GDM1 (cell line): ENCODE results near the gene ZC4H2.
"Not testable (repeated sequence)": the region's sequence is repeated elsewhere in the genome, so short reads cannot be mapped to it uniquely, and the experiment has no call there.

ENCODE experiments used
- DNase-seq: peaks from one replicate; lab custom pipeline; 2025; lab: John Stamatoyannopoulos, UW

Gene ZC4H2

GRCh38 chrX:64975989-64976672 is at the start of gene ZC4H2:
TSS of gene ZC4H2 (minus strand) at chrX:64976450. CDS start at chrX:64976377, 73 bp downstream.
- peak; percentile 56 for DNase-seq

DNA sequence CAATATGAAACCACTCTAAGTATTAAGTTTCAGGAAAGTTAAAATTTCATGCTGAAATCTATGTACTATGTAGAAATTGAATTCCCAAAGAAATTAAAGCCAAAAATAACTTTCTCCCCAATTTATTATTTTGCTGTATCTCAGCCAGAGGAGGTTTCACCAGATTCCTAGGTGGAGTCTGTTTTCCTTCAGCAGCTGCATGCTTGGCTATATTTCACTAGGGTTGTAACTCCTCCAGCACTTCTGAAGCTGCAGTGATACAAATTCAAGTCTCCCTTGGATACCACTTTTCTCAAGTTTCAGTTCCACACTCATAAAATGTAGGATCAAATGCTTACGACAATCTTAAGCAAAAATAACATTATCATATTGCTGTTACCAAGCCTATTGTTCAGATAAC is 41.2 kb upstream of the ZC4H2 start:
- DNase-seq = no peak

- no peak for DNase-seq
Measured at GRCh38 chrX:65014230-65014629, 38.0 kb upstream of the ZC4H2 start.

GRCh38 chrX:65009459-65009858 is 33.2 kb upstream of the ZC4H2 start:
- no peak for DNase-seq

DNA sequence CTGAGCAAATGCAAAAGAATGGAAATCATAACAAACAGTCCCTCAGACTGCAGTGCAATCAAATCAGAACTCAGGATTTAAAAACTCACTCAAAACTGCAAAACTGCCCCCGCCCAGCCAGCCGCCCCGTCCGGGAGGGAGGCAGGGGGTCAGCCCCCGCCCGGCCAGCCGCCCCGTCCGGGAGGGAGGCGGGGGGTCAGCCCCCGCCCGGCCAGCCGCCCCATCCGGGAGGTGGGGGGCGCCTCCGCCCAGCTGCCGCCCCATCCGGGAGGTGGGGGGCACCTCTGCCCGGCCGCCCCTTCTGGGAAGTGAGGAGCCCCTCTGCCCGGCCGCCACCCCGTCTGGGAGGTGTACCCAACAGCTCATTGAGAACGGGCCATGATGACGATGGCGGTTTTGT is 26.0 kb upstream of the ZC4H2 start:
- DNase-seq = not testable (repeated sequence)

- no peak for DNase-seq
Measured at GRCh38 chrX:64996805-64997204, 20.6 kb upstream of the ZC4H2 start.

DNA sequence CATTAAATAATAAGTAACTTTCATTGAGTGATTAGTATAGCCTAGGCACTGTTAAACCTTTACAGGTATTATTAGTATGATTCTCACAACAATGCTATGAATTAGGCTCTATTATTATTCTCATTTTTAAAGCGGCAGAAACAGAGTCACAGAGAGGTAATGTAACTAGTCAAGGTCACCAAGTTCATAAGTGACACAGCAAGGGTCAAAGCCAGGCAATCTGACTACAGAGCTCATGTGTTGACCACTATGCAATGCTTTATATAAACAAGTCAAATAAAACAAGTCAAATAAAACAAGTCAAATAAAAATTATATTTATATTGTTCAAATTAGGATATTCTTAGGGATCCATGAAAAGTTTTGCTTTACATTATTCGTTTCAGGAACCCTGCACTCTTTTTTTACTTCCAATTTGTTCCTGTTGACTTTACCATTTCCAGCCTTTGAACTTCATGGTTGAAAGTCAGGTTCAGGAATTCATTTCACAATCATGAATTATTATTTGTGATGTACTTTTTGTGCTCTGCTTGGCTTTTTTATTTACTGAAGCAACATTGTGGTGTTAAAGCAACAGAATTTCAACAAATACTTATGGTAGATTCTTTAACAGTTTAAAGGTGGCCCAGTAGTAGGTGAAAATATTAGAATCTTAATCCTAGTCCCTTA is 18.0 kb upstream of the ZC4H2 start:
- no peak for DNase-seq

DNA sequence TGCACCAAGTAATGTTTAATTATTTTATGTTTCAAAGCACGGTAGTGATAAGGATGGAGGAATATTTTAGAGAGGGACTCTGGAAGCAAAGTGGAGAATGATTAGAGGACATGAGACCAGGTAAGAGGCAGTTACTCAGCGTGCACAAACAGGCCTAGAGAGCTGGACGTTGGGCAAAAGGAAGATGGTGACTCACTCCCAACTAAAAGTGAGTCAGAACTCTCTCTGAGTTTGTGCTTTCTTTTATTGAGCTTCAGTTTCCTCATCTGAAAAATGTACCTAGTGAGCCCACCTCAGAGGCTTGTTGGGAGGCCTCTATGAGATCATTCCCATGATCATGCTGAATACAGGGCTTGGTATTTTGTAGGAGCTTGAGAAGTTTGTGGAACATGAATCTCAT is 1.6 kb upstream of the ZC4H2 start:
- no peak for DNase-seq

GRCh38 chrX:64977051-64977450 is 801 bp upstream of the ZC4H2 start:
- no peak for DNase-seq

GRCh38 chrX:64976673-64977040 is 407 bp upstream of the ZC4H2 start:
- no peak for DNase-seq

DNA sequence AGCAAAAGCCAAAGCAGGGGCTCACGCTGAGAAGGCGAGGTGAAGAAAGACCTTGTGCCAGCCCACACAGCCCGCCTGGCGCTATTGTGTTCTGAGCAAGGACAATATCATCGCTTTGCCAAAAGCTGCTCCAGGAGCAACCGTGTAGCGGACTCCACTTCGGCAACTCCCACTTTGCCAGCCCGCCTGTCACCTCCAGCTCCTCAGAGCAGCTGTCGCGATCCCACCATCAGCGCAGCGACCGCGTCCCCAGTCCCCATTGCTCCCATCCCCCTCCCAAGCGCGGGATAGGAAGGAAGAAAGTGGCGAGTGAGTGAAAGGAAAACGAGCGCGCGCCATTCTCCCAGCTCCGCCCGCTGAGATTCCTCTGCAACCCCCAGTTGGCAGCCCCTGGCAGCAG is 759 bp downstream of the ZC4H2 start:
- no peak for DNase-seq

- no peak for DNase-seq
Measured at GRCh38 chrX:64925480-64925879, 50.8 kb downstream of the ZC4H2 start.

GRCh38 chrX:64908121-64908520 is 68.1 kb downstream of the ZC4H2 start:
- DNase-seq = no peak

GRCh38 chrX:64894454-64895038 is 81.7 kb downstream of the ZC4H2 start:
- peak; percentile 9 for DNase-seq

GRCh38 chrX:64885850-64886249 is 90.4 kb downstream of the ZC4H2 start:
- no peak for DNase-seq

DNA sequence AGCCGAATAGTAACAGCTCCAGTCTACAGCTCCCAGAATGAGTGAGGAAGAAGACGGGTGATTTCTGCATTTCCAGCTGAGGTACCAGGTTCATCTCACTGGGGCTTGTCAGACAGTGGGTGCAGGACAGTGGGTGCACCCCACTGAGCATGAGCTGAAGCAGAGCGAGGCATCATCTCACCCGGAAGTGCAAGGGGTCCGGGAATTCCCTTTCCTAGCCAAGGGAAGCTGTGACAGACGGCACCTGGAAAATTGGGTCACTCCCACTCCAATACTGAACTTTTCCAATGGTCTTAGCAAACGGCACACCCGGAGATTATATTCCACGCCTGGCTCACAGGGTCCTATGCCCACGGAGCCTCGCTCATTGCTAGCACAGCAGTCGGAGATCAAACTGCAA is 97.5 kb downstream of the ZC4H2 start:
- DNase-seq = not testable (repeated sequence)

DNA sequence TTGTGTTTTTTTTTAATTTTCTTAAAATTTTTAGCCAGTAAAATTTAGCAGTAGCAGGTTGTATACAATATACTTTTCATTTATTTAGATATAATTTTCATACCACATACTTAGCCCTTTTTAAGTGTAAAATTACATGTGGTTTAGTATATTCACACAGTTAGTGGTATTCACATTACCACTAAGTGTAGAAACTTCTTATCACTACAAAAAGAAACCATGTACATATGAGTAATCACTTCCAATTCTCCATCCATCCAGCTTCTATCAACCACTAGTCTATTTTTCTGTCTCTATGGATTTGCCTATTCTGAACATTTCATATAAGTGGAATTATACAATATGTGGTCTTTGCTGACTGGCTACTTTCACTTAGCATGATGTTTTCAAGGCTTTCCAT is 109.0 kb downstream of the ZC4H2 start:
- DNase-seq = no peak
